Measurements from ENCODE around the gene OR2AT4. TPM values are rescaled to one million over a fixed set of nuclear protein-coding genes. Genes with fewer than 3 reads are reported as not detected.

Gene OR2AT4
- total and polyA plus RNA-seq, 2 of the 8 experiments (the other 6 are each of a cell fraction or from before 2014, with no cell fraction given), result not detected

GRCh38 chr11:75079546-75079945, 17.1 kb downstream of the OR2AT4 start:
- Histone ChIP-seq H2BK20ac (ENCODE audit: low read length) (no peak overlapping the region), H4K5ac (ENCODE audit: insufficient read length, low read depth, low read length) (no peak overlapping the region), H3K9ac (replicated peaks in 1 of 4; ENCODE audit: extremely low read depth in 1 of 4, low read depth in 3 of 4, low read length in 3 of 4) (no peak overlapping the region), H2BK12ac (ENCODE audit: low read depth, low read length) (no peak overlapping the region), H3K79me2 (ENCODE audit: control insufficient read depth in 1 of 2, insufficient read depth in 2 of 2, low read length in 2 of 2) (no peaks in the 10 kb centered on the region), H3K23ac (ENCODE audit: insufficient read length) (no peak overlapping the region), H3K4me3 (ENCODE audit: extremely low read depth in 1 of 4, insufficient read depth in 2 of 4, low read depth in 3 of 4, low read length in 4 of 4) (no peak overlapping the region), H2AFZ (ENCODE audit: low read length) (no peak overlapping the region), H3K4ac (replicated peaks; ENCODE audit: insufficient read length, low read depth, low read length) (no peak overlapping the region), H2BK15ac (ENCODE audit: low read length) (no peak overlapping the region), H3K36me3 (ENCODE audit: control insufficient read depth in 2 of 4, insufficient read depth in 4 of 4, low read length in 3 of 4) (no peaks in the 10 kb centered on the region), H3K79me1 (ENCODE audit: low read depth, low read length) (no peaks in the 10 kb centered on the region), H3K9me3 (ENCODE audit: insufficient read depth in 2 of 2, low read depth in 1 of 2, low read length in 1 of 2) (no peaks in the 10 kb centered on the region), H3K18ac (ENCODE audit: extremely low read depth, low read length) (no peak overlapping the region), H3K56ac (replicated peaks; ENCODE audit: insufficient read length, low read depth, low read length) (no peak overlapping the region), H2BK5ac (ENCODE audit: low read depth, low read length) (no peak overlapping the region), H3K14ac (ENCODE audit: insufficient read length) (no peak overlapping the region), H3K27ac (ENCODE audit: low read depth, low read length) (no peak overlapping the region), H4K91ac (replicated peaks; ENCODE audit: insufficient read length, low read length) (no peak overlapping the region), H2BK120ac (replicated peaks; ENCODE audit: low read depth, low read length) (no peak overlapping the region), H3K27me3 (replicated peaks in 1 of 4; ENCODE audit: control insufficient read depth in 3 of 4, extremely low read depth in 1 of 4, insufficient read depth in 3 of 4, low read length in 3 of 4) (no peaks in the 10 kb centered on the region), H2AK5ac (ENCODE audit: low read depth, low read length) (no peak overlapping the region), H4K8ac (ENCODE audit: extremely low read depth, insufficient read depth, low read length) (no peak overlapping the region), H3K4me1 (replicated peaks in 1 of 4; ENCODE audit: control insufficient read depth in 3 of 4, insufficient read depth in 4 of 4, low read length in 3 of 4) (no peaks in the 10 kb centered on the region), H4K20me1 (replicated peaks in 1 of 2; ENCODE audit: control insufficient read depth in 1 of 2, insufficient read depth in 2 of 2, low read length in 2 of 2) (no peaks in the 10 kb centered on the region), H3K23me2 (ENCODE audit: low read depth, low read length) (no peaks in the 10 kb centered on the region), H3K4me2 (ENCODE audit: insufficient read depth in 1 of 2, low read depth in 2 of 2, low read length in 2 of 2) (no peak overlapping the region)
- FAIRE-seq, result no peak
- no peak for TF ChIP-seq HDAC6 (IDR thresholded peaks at IDR 0.05; ENCODE audit: low read depth, low read length)
- TF ChIP-seq ASH2L (IDR thresholded peaks at IDR 0.05; ENCODE audit: low read length), result no peak
- TF ChIP-seq SRF (IDR thresholded peaks at IDR 0.05; ENCODE audit: low read depth, low read length), result no peak
- no peak for TF ChIP-seq SIX5 (IDR thresholded peaks at IDR 0.05; ENCODE audit: low read depth, low read length)
- no peak for TF ChIP-seq TAF1 (IDR thresholded peaks at IDR 0.05; ENCODE audit: low read depth, low read length)
- TF ChIP-seq NANOG (IDR thresholded peaks at IDR 0.05; ENCODE audit: insufficient read depth, low read depth, low read length, poor library complexity, severe bottlenecking), result no peak
- TF ChIP-seq, protein P1, sequence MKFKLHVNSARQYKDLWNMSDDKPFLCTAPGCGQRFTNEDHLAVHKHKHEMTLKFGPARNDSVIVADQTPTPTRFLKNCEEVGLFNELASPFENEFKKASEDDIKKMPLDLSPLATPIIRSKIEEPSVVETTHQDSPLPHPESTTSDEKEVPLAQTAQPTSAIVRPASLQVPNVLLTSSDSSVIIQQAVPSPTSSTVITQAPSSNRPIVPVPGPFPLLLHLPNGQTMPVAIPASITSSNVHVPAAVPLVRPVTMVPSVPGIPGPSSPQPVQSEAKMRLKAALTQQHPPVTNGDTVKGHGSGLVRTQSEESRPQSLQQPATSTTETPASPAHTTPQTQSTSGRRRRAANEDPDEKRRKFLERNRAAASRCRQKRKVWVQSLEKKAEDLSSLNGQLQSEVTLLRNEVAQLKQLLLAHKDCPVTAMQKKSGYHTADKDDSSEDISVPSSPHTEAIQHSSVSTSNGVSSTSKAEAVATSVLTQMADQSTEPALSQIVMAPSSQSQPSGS (IDR thresholded peaks at IDR 0.05; ENCODE audit: low read length), result no peak
- TF ChIP-seq YY1 (IDR thresholded peaks at IDR 0.05; ENCODE audit: low read depth, low read length), result no peak
- no peak for TF ChIP-seq CBX5 (IDR thresholded peaks at IDR 0.05; ENCODE audit: low read depth, low read length)
- TF ChIP-seq FOSL1 (IDR thresholded peaks at IDR 0.05; ENCODE audit: insufficient read depth, low read depth, low read length), result no peak
- TF ChIP-seq BCL11A (IDR thresholded peaks at IDR 0.05; ENCODE audit: low read depth in 2 of 2, low read length in 2 of 2), result no peak
- no peak for TF ChIP-seq KDM5A (IDR thresholded peaks at IDR 0.05; ENCODE audit: low read length)
- no peak for TF ChIP-seq MAFK (IDR thresholded peaks at IDR 0.05; ENCODE audit: low read depth, low read length)
- ChIA-PET POLR2A (ENCODE audit: partially characterized antibody) (no interaction called here), CTCF (ENCODE audit: partially characterized antibody) (no interaction called here)
- 85 to 100% methylated on average over 1 to 4 of the region's 4 CpGs for WGBS, 2 experiments (ENCODE audit: extremely low coverage in 1 of 2, insufficient coverage in 1 of 2, insufficient read length in 1 of 2, insufficient replicate concordance in 2 of 2, low coverage in 1 of 2, low lambda C conversion rate in 2 of 2, missing lambda C conversion rate in 1 of 2)
- DNase-seq (ENCODE audit: low read depth in 1 of 2, low spot score in 2 of 2), result no peak
